ENCODE results near the gene MACF1.

The MACF1 gene

DNA sequence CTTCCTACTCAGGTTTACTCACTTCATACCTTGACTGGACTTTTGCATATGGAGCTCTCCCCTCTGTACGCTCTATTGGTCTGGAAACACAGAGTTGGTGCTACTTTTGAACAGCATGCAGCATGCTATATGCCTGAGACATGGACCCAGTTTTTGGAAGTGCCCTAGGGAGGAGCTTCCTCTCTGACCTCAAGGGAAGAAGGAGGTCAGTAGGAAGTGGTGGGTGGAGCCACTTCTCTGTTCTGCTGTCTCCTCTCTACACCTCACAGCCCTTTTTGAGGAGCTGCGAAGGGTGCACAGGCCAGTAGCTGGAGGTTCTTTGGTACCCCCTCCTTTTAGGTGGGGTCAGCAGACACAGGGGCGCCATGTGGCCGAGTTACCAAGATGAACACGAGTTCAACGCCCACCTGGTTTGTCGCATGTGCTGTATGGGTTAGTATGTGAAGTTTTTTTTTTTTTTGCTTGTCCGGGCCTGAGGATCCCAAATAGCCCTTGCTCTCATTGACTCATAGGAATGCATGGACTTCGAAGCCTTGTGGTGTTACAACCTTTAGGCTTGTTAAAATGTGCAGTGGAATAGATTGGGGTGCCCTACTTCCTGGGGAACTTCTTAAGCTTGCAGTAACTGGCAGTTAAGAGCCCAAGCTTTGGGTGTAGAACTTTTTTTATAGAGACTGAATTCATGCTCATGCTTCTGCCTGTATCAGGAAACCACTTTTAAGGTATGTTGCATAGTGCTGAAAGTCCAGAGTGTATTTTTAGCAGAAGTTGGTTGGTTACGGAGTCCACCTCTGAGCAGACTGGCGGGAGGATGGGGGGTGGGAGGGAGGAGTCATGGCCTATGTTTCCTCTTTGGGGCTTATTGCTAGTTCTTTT lies 10.7 kb downstream of the MACF1 start:
- DNase-seq, result no peak

DNA sequence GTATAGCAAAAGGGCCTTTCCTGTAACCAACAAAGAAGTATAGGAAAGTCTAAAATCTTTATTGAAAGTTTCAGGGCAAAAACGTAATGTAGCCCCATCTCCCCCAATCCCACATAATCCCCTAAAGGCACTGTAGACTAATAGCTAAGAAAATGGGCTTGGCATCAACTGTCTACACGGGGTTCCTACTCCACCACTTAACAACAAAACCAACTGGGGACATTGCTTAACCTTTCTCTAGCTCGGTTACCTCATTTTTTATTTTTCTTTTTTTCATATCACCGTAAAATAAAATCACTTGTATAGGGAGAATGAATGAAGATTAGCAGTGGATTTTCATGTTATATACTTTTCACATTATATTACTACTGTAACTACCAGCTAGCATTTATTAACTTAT lies 12.3 kb downstream of the MACF1 start:
- DNase-seq, result no peak

DNA sequence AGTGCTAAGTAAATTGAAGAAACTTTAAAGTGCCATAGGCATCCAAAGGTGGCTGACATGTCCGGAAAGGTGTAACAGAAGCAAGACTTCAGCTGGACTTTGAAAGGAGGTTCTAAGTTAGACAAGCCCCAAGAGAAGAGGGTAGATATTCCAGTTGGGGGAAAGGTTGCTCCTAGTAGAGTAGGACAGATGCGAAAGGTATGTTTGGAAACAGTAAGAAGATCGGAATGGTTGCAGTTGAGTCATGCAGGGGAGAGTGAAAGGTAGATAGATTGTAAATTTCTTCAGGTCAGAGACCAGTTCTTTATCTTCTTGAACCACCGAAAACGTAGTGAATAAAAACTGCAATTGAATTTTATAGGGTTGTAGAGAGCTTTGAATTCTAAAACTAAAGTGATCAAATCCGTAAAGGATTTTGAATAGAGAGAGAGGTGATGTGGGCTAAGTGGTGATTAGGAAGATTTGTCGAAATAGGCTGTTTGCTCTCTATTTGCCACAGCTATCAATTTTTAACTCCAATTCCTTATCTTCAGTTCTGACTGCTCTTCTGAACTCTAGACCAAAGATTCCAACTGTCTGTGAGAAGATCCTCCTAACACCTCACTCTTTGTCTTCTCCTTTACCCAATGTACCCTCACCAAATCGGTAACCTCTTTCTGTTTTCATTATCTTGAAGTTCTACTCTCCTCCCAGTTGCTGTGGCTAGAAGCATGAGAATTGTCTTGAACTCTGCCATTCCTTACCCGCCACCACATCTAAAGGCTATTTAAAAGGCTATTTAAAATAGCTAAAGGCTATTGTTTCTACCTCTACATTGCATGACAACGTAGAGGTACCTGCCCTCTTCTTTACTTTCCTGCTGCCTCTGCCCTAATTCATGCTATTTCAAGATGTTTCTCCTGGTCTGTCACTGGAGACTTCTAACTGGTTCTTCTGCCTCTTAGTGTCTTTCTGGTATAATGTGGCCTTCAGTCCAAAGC lies 16.7 kb downstream of the MACF1 start:
- DNase-seq, result no peak

DNA sequence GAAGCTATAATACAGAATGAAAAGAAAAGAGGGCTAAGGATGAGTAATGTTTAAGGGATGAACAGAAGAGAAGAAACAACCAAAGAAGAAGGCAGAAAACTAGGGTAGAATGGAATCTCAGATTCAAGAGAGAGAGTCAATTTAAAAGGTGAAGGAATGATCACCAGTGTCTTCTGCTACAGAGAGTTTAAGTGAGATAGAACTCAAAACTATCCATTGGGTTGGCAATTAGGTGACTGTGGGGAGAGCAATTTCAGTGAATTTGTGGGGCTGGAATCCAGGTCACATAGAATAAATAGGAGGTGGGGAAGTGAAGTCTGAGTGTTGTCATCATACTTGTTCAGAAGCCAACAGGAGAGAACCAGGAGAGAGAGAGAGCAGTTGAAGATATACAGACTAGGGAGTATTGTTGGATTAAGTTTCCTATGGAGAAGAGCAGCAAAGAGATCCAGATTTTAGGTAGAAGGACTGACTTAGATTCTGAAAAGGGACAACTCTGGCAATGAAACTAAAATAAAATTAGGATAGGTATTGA lies 19.9 kb downstream of the MACF1 start:
- DNase-seq, result no peak

DNA sequence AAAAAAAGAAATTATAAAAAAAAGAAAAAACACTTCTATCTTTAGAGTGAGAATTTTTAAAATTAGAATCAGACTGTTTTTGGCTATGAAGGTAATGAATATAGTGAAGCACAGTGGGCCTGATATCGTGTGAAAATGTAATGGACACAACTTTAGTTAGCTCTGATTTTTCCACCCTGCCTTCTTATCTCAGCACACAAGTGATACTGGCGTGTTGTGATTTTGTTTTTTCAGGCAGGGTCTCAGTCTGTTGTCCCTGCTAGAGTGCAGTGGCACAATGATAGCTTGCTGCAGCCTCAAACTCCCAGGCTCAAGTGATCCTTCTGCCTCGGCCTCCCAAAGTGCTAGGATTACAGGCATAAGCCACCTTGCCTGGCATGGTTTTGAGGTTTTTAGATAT lies 22.3 kb downstream of the MACF1 start:
- no peak for DNase-seq

DNA sequence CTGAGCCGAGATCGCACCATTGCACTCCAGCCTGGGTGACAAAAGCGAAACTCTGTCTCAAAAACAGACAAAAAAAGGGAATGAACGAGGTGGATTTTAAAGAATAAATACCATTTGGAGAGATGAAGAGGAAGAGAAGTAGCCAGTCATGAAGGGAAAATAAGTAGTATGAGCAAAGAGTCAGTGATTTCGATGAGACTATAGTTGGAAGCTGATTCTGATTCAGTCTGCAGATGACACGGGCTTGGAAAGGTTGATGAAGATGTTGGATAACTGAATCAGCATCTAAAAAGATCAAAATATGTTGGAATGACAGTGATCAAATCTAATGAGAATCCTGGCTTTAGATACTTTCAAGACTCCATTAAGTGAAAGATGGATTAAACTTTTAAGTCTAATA lies 23.8 kb downstream of the MACF1 start:
- DNase-seq, result no peak

DNA sequence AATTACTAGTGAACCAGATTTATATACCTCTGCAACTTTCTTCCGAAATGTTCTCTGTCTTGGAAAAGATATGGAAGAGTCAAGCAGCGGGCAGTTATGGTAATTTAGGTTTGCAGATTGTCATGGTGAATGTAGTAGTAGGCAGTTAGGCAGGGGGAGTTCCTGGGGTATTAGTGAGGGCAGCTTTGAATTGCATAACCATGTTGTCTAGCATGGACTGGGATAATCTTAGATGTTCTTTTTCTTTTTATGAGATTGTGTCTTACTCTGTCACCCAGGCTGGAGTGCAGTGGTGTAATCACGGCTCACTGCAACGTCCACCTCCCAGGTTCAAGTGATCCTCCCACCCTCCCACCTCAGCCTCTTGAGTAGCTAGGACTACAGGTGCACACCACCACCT lies 25.0 kb downstream of the MACF1 start:
- no peak for DNase-seq

DNA sequence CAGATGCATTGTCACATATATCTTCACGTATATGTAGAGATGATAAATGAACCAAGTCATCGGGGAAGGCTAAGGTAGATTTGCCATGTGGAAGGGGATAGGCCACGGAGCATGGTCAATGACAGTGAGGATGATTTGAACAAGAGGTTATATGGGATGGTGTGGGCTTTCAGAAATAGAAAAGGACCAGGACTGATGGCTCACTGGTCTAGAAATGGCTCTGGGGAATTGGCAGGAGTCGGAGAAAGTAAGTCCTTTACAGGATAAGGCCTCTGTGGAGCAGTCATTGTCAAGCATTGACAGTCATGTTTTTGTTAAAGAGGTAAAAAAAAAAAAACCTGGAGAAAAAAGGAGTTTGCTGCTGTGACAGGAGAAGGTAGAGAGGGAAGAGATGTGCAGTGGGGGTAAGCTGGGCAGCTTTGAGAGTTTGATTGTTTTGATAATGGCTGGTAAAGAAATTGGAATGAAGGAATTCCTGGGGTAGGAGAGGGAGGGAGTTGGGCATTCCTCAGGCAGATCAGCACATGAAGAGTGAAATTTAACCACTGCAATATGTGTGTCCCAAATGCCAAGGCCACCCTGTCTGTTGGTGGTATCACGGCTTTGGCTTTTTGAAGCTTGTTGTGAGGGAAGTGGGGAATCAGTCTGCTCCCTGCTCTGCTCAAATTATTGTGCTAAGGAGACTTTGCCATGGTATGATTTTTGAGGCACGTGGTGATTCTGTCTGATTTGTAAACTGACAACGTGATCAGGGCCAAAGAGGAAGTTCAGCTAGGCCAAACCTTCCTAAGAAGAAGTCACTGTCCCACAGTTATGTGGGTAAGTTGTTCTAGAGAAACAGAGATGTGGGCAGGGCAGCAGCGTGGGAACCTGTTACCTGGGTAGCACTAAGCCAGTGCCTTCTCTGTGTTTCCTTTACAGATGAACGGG lies 26.0 kb downstream of the MACF1 start:
- DNase-seq, result no peak

DNA sequence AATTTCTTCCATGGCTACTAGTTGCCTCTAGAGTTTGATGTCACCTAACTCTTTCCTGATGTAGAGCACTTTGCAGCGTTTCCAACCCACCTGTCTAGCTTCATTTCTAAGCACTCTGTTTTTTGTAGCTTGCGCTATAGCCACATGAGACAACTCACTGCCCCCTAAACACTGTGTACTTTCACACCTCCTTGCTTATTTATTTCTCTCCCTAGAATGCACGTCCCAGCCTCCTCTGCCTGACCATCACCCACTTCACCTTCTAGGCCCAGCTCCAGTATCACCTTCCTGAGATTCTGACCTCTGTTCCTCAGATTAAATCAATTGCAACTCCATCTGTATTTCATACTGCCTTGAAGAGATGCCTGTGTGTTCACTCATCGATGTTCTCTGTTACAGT lies 32.5 kb downstream of the MACF1 start:
- no peak for DNase-seq

DNA sequence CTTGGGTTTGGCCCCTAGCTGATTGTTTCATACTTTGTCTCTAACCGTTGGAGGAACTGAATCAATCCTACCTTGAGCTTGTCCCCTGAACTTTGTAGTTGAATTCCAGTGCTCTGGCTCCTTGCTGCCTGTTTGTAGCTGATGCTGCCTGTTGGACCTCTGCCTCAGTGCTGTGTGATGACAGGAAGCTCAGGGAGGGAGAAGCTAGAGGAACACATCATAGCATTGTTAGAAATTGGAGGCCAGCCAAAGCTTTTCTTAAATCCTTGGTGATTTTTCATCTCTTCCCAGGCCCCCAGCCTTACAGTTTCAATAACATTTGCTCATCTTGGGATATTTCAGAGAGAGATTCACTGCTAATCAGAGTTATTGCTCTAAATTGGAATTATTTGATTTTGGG lies 34.0 kb downstream of the MACF1 start:
- no peak for DNase-seq

DNA sequence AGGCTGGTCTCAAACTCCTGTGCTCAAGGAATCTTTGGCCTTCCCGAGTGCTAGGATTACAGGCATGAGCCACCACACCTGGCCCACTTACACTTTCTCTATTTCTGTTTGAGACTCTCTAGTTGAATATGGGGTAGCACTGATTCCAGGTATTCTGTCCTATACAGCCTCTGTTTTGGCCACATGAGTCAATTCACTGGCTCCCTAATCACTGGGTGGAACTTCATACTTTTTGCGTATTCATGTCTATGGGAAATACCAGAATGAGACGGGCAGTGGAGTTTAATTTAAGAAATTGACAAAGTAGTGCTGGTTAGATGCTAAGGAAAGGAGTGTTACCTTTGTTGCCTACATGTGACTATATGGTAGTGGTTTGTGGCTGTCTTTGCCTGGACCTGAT lies 35.5 kb downstream of the MACF1 start:
- no peak for DNase-seq

DNA sequence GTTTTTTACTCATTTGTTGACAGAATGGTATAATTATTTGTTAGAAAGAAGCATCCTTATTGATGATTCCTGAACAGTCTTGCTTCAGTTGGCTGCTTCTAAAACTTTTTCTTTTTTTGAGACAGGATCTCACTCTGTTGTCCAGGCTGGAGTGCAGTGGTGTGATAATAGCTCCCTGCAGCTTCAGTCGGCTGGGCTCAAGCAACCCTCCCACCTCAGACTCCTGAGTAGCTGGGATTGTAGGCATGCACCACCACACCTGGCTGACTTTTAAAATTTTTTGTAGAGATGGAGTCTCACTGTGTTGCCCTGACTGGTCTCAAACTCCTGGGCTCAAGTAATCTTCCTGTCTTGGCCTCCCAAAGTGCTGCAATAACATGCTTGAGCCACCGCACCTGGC lies 38.8 kb downstream of the MACF1 start:
- no peak for DNase-seq

DNA sequence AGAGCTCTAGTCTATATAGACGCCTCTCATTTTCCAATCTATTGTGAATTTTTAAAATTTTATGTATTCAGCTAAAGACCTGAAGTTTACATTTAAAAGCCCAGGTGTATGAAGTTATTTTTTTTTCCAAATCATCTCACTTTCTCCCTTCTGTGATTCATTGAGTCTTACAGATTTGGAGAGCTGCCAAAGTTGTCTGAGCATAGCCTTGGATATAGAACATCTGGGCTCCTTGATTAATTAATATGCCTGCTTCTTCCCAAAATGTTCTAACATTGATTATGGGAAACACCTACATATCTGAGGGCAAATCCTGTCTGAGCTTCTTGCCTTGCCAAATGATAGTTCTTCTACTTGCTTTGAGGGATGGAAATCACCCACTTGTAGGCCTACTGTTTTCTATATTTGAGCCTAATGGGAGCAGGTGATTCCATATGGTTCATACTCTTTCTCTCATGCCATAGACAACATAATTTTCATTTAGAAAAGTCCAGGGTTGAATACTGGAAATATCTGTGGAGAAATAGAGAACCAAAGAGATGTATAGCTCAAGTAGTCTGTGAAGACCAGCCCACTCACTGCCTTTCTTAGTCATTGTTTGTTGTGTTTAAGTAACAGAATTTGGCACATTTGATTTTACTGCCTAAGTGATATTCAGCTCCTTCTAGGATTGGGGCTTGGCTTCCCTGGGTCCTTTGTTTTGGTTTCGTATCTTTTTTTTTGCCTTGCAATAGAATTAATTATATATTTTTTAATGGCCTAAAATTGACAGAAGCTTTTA lies 46.2 kb downstream of the MACF1 start:
- DNase-seq, result no peak

DNA sequence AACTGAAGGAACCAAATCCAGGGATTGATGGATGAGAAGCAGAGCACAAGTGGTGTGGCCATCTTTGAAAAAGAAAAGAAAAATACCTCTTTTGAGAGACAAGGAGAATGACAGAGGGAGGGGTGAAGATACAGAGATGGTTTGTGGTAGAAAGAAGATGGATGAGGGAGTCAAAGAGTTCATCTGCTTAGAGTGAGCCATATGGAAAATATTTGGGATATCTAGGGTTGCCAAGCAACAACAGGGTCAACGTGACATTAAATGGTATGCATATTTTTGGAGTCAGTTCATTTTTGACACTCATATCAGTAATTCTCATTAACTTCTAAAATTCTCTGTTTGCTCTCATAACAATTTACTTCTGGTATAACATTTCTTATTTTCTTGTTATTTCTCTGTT lies 50.7 kb downstream of the MACF1 start:
- DNase-seq, result no peak

DNA sequence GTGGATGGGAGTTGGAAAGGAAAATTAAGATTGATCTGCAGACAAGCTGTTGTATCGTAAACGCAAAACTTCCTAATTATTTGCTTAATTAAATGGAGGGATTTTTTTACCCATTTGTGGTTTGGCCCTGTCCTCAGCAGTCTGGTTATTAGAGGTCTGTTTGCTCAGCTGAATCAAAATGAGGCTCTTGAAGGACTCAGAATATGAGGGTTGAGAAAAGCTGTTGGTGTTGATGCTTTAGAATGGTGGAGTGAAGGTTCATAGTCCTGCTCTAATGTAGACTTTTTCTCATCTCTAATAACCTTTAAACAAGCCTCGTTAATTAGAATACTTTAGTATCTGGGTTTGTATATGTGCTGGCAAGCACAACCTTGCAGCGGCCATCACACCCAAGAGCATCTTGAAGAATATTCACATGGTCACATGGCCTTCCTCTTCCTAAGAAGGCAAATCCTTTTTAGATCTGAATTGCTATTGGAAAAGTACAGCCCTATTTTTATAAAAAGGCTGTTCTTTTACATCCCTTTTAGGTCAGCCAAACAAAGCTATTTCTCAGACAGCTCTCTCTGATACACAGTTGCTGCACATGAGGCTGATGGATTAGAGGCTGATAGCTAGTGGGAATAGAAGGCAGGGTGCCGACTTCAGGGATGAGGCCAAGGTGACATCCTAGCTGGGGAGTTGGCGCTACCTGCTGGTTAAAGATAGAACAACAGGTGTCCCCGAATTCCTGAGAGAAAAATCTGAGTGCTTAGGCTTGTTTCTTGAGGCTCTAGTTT lies 53.8 kb downstream of the MACF1 start:
- peak; percentile 77 for DNase-seq

DNA sequence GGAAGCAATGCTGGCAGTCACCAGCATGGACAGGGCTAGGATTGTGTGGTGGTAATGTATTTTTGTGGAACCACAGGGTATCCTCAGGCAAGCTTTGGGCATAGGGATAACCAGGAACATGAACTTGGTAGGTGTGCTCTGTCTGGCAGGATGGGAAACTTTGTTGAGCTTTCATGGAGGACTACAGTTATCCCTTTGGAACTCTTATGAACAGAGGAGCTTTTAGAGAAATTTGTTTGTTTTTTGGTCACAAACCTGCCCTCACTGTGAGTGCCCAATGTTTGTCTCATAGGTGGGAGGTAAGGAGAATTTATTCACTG lies 54.4 kb downstream of the MACF1 start:
- DNase-seq, result no peak

DNA sequence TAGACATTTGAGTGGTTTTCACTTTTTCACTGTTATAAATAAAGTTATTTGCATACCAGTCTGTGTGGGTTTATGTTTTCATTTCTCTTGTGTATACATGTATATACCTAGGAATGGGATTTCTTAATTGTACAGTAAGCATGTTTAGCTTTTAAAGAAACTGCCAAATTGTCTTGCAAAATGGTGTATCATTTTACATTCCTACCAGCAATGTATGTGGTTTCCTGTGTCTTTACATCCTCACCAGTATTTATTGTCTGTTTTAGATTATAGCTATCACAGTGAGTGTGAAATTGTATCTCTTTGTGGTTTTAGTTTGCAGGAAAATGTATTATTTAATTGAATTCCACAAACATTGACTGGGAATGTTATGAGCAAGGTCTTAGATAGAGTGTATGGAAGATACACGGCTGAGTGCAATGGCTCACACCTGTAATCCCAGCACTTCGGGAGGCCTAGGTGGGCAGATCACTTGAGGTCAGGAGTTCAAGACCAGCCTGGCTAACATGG lies 57.3 kb downstream of the MACF1 start:
- DNase-seq, result no peak

DNA sequence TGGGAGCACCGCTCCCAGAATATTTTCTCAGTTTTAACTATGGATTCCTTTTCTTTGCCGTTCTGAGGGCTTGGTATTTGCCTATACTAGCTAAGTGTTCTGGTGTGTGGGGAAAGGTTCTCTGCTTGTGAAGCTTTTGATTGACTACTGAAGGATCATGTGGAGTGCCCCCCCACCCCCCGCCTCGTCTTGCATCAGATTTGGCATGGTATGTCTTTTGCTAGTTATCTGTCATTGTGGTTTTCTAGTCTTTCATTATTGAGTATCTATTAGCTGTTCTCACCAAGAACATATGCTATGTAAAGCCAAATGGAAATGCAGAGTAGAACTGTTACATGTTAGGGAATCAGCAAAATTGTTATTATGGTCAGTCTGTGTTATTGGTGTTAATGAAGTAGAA lies 58.3 kb downstream of the MACF1 start:
- no peak for DNase-seq

DNA sequence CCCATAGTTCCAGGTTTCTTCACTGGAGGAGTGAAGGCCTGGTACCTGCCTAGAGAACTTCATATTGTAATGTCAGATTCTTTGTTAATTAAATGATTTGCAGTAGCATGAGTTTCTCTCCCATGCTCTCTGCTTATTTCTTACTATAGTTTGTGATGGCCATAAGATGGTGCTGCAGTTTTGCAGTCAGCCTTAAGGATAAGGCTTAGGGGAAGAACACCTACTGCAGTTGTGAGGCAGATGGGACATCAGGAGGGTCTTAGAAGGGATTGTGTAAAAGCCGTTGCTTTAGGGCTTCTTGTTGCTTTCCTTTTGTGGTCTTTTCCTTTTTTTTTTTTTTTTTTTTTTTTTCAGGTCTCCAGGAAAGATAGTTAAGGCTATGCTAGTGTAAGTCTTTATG lies 61.8 kb downstream of the MACF1 start:
- DNase-seq, result no peak

DNA sequence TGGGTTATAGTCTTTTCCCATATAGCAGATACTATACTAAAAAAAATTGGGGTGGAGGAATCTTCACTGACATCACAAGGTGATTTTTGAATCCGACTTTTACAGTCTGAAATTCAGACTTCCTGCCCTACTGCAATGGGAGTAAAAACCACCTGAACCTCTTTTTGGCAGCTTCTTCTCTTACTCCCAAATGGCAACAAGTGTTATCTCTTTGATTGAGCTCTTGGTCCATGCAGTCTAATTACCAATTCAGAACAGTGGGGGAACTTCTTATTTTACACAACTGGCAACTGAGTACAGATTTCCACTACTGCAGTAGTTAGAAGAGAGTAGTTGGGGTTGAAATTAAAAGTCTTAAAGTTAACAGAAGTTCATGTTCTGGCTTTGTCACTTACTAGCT lies 62.3 kb downstream of the MACF1 start:
- DNase-seq, result no peak

DNA sequence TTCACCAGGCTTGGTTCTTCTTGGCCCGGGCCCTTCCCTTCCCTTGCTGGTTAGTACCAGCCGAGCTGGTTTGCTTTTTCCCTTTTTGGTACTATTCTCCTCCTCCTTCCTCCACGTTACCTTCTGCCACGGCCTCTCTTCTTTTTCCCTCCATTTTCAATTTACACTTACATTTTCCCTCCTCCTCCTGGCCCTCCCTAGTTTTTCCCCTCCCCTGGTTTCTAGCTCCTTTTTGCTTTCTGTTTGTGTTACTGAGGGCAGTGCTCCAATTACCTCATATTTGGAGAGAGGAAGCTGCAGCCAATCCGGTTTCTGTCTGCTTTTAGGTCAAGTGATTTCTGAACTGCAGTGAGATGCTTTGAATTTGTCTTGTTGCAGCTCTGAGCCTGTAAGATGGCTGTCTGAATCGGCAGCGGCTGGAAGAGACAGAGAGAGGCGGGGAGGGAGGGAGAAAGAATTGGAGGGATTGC lies 63.7 kb downstream of the MACF1 start:
- peak; percentile 92 for DNase-seq
